H54 (cell line): Measurements from ENCODE around the gene TNS3.

Experiments
- DNase-seq: peaks from one replicate; pipeline ENCODE4 v3.0.0; 2011; ENCODE audit warnings: low spot score, mixed read lengths; ENCODE audit not compliant: insufficient read length
- FAIRE-seq: peaks from 3 replicates; lab custom pipeline; 2011; peaks lifted over from hg19 to GRCh38; lab: Jason Lieb, UNC
- POLR2A ChIP-seq: IDR thresholded peaks from 2 replicates; pipeline ENCODE4 v1.6.1; 2011; ENCODE audit warnings: low read depth, mild to moderate bottlenecking, low read length

Gene TNS3

DNA sequence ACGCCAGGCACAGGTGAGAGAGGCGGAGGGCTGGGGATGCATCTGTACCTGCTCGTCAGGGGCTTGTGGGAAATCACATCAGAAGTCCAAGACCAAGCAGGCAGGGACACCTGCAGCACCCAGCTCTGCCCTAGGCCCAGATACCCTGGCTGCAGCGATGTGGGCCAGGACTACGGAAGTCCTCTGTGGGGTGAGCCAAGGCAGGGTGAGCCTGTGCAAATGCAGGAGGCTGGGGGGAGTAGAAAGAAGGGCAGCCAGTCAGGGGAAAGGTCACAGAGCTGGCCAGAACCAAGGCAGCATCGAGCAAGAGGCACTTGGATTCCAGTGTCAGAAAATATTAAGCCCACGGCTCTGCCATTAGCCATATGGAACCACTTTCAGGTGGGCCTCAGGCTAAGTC lies 85.2 kb downstream of the TNS3 start:
- TF ChIP-seq POLR2A: no peak
- no peak for DNase-seq
- no peak for FAIRE-seq

DNA sequence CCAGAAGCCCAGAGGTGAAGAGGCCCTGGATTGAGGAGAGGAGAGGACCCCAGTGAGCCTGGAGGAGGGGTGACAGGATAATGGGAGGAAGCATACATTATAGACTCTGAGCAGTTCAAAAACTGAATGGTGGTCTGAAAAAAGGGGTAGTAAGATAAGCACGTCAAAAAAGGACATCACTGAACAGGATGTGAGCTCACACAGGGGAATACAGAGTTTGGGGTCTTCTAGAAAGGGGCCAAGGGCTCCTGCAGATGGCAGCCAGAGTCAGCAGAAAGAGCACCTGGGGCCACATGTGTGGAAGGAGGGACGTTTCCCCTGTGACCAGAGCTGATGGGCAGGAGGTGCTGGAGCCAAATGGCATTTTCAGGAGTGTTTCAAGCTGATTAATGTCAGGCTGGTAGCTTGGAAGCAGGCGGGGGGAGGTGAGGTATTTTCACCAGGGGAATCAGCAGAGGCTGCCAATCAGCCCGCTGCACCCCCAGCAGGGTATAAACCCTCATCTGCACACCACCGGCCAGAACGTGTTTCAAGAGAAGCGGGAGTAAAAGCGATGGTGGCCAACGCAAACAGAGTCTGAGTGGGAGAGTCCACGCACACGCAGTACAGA lies 85.8 kb downstream of the TNS3 start:
- FAIRE-seq (no peak), DNase-seq (no peak)
- TF ChIP-seq POLR2A: no peak

DNA sequence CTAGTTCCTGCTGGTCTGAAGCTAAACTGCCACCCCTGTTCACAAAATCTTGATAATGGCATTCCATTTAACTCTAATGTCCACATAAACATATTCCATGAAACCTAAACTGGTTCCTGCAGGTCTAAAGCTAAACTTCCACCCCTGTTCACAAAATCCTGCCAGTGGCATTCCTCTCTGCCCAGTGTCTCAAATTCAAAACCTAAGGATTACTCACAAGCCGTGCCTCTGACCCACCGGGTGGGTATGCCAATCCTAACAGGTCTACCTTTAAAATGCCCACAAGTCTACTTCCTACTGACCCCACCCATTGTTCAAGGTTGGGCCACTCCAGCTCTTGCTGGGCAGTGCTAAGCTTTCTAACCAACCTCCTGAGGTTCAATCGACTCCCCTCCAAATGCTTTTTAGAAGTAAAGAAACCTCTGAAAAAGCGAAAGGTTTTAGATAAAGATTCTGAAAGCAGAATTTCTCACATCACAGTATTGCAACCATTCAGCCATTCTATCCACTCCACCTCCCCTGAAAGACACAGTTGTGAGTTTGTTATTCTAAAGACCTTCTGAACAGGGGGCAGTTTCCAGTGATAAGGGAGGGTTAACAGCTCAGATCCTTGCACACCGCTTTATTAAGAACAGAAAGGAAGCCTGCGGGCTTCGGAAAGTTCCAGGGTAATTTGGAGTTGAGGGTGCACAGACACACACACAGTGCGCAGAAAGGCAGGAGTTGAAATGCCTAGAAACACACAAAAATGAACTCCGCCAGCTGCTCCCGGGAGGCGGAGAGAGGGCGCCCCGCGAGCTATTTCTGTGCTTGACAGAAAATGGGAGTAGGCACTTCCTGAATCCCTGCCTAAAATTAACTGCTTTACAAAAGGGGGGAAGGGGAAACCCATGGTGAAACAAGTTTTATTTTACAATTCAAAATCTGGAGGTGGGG lies 87.7 kb downstream of the TNS3 start:
- FAIRE-seq: no peak
- peak; percentile 71 for DNase-seq

DNA sequence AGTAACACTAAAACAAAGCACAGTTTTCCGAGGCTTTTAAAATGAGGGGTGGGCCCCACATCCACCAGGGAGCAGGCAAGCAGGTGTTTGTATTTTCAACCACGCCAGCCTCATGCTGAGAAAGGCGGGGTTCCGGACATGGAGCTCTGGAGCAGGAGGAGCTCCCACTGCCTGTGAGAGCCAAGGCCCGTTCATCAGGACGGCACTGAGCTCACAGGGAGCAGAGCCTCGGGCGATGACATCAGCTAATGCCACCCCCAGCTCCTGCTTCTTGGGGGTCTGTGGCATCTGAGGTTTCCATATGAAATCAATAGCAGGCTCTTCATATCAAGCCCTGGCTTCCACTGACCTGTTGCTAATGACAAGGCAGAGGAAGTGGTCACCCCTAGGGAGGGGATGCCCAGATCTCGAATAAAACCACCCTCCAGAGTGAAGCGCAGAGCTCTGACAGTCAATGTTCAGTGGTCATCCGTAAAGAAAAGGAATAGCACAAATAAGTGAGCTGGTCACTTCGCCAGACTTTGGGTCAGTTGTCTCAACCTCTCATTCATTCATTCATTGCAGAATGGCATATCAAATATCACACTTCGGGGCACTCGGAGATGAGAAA lies 89.1 kb downstream of the TNS3 start:
- DNase-seq (no peak), FAIRE-seq (no peak)
- TF ChIP-seq POLR2A: no peak

More for the DNA sequence above, 87.7 kb downstream of the TNS3 start:
- no peak for TF ChIP-seq POLR2A

DNA sequence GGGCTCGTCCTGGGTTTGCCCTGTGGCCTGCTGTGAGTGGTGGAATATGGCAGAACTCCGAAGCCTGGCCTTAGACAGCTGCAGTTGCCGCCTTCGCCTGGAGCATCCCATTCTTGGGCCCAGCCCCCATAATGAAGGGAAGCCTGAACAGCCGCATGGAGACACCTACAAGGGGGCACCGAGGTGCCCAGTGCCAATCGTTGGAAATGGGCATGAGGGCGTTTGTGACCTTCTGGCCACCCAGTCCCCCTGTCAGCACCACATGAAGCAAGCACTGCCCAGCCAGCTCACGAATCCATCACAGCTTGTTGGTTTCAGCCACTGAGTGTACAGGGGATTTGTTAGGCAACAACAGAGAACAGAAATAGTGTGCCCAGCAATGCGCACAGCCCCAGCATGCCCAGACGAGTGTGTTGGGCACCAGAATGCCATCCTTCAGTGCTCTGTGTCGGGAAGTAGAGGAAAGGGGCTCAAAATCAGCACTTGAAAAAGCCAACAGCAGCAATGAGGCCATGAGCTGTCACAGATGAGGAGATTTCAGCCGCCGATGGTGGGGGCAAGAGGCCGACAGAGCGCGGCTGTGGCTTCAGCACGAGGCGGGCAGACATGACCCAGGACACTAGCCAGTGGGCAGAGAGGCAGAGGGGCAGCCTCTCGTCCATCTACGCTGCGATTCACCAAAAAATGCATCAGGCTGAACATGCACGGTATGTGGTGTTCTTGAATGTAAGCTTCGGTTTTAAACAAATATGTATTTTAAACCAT lies 91.2 kb downstream of the TNS3 start:
- no peak for FAIRE-seq
- DNase-seq: no peak
- TF ChIP-seq POLR2A: no peak

DNA sequence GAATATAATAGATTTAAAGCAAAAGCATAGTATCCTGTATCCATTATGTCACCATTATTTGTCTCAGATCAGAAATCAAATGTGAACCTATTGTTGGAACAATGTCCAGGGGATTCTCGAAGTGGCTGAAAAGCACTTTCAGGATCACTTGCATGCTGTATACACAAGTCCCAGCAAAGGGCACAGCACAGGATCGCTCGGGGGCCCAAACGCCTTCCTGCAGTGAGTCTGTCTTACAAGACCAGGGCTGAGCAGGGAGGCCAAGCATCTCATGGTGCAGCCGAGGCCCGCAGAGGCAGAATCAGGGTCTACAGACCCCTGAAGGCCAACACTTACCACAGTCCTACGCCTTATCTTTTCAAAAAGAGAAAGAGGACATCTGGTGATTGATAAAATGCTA lies 92.3 kb downstream of the TNS3 start:
- no peak for DNase-seq
- TF ChIP-seq POLR2A: no peak
- FAIRE-seq: no peak

DNA sequence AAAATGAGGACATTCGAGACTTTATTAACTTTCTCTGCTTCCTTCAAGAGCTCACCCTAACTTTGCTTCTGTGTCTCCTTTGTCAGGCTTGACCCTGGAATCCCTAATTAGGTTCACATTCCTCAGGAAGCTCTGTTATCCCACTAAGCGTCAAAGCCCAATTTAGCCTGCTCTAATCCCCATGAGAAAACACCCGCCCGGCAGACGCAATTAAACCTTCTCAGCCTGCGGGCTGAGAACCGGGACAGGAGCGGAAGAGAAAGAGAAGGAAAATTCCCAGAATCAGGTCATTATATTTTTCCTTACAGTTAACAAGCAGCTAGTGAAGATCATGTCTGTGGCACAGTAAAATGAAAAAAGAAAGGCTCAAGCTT lies 93.0 kb downstream of the TNS3 start:
- no peak for FAIRE-seq

DNA sequence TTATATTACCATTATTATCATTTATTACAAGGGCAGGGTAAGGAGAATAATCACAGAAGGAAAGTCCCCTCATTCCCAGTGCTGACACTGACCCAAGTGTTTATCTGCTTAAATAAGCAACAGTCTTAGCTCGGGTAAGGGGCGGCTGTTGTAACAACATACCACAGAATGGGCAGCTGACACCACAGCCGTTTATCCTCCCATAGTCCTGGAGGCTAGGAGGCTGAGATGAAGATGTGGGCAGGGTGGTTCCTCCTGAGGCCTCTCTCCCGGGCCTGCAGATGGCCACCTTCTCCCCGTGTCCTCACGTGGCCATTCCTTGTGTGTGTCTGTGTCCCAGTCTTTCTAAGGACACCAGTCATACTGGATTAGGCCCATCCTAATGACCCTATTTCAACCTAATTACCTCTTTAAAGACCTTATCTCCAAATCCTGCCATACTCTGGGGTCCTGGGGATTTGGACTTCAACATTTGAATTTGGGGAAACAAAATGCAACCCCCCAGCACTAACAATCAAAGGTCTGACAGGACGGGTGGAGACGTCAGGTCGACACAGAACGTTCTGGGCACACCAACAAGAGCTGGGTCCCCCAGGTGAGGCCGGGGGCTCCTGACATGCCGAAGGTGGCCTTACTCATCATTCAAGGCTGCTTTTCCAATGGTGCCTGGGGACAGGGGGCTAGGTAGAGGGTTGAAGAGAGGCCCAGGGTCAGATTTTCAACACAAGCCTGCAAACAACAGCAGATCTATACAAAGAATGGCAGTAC lies 93.5 kb downstream of the TNS3 start:
- no peak for DNase-seq
- no peak for TF ChIP-seq POLR2A
- FAIRE-seq: no peak

More for the DNA sequence above, 93.0 kb downstream of the TNS3 start:
- no peak for DNase-seq
- TF ChIP-seq POLR2A: no peak

DNA sequence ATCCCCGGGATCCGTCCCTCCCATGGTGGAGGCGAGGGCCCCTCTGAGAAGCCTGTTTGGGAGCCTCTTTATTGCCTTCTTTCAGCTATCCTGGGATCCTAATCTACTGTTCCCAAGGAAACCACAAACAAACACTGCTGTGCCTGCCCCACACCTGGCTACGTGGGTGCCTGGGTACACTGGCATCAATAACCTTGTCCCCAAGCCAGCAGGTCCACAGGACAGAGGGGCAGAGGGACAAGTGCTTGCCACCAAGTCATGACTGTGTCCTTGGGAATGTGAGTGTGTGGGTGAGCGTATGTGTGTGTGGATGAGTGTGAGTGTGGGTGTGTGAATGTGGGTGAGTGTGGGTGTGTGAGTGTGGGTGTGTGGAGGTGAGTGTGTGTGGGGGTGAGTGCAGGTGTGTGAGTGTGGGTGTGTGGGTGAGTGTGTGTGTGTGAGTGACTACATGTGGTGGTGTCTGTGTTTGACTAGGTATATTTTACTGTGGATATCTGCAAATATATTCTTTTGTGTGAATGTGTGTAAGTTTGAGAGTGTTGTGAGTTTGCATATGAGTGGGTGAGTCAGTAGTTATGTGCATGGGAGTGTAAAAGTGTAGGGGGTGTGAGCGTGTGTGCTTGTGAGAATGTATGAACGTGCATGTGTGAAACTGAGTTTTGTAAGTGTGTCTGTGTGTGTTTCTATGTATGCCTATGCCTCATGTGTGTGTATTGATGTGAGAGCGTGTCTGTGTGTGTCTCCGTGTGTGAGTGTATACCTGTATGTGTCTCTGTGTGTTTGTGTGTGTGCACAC lies 96.1 kb downstream of the TNS3 start:
- TF ChIP-seq POLR2A: no peak; the same call in 1 of the 2 replicates
- no peak for DNase-seq
- FAIRE-seq: no peak

DNA sequence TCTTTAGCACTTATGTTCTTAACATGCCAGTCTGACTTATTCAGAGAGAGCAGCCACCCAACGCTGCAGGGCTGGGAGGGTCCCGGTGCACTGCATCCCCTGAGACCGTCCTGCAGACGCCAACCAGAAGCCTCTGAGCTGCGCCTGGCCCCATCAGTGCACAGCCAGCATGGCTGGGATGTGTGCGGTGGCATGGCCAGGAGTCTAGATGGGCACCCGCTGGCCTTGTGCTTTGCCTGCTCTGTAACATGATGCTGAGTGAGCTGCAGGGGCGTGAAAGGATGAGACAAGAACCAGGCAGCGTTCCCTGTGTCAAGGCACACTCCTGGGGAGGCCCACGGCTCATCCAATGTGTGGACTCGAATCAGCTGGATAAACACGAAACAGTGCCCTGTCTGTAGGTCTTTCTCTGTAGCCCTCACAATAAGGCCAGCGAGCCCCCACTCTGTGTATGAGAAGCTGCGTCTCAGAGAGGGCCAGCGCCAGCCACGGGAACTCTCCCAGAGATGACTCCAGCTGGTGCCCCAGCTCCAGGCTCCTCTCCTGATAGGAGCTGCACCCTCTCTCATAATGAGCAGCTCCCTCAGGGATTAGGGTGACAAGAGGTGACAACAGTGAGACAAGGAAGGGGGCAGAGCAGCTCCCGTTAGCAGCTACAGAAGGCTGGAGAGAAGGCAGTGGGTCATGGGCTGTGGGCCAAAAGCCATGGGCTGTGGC lies 96.8 kb downstream of the TNS3 start:
- no peak for FAIRE-seq
- TF ChIP-seq POLR2A: no peak
- no peak for DNase-seq

DNA sequence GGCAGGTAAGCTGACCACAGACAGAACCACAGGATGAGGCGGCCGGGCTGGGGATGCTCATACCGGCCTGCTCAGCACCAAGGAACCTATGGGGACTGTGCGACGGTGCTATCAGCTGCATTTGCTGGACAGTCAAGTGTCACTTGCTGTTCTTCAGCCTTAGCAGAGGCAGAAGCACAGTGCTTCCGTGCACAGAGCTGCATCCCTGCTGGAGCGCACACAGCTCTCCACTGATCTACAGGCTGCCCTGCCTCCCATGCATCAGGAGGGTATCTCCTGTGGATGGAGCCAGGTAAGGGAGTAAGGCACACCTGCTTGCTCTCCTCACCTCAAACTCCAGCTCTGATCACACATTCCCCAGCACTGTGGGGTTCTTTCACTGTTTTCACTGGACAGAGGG lies 97.5 kb downstream of the TNS3 start:
- FAIRE-seq (no peak), DNase-seq (no peak)
- no peak for TF ChIP-seq POLR2A
